Measurements from ENCODE around the gene CDS2. TPM values are rescaled to one million over a fixed set of nuclear protein-coding genes. Genes with fewer than 3 reads are reported as not detected.
A peak's percentile ranks its signal among the peaks of the same experiment; 100 is the strongest.

Gene CDS2
- total and polyA plus RNA-seq, 10 of the 15 experiments (the other 5 are each of a cell fraction or from before 2014, with no cell fraction given), result 11.5 to 94.7 (median 23.1) TPM

GRCh38 chr20:5090191-5090590, 36.6 kb upstream of the CDS2 start (continued):
- TF ChIP-seq CHD2 (IDR thresholded peaks at IDR 0.05; ENCODE audit: borderline replicate concordance, low read depth, low read length) (0 out of 2 replicates have a peak, but pooled peaks have one; percentile 33), RCOR1 (conservative IDR thresholded peaks at IDR 0.05; ENCODE audit: low read depth, low read length) (no peak), IKZF2 (IDR thresholded peaks at IDR 0.05) (peak; percentile 59 to 67; a peak in 2 of 4 replicates), ZNF24 (IDR thresholded peaks at IDR 0.05) (no peak), HDGF (IDR thresholded peaks at IDR 0.05) (peak; percentile 17; the same call in 1 of the 2 replicates), GABPA (IDR thresholded peaks at IDR 0.05; ENCODE audit: low read depth) (peak; percentile 78), BCLAF1 (IDR thresholded peaks at IDR 0.05) (no peak), ATF7 (IDR thresholded peaks at IDR 0.05; ENCODE audit: low read depth) (peak; percentile 89), ETV6 (conservative IDR thresholded peaks at IDR 0.05 in 1 of 2, IDR thresholded peaks at IDR 0.05 in 1 of 2; ENCODE audit: borderline replicate concordance in 1 of 2, low read depth in 1 of 2) (peak in 1 of 2 experiments; percentile 97; a peak in 2 of 4 replicates), NKRF (conservative IDR thresholded peaks at IDR 0.05) (no peak), DPF2 (IDR thresholded peaks at IDR 0.05) (peak; percentile 49; the same call in 1 of the 2 replicates), RELB (IDR thresholded peaks at IDR 0.05; ENCODE audit: low read depth) (peak; percentile 66)

Data from GM12878 (cell line).